K562 (cell line): Measurements from ENCODE around the gene MAGEB10. TPM values are rescaled to one million over a fixed set of nuclear protein-coding genes. Genes with fewer than 3 reads are reported as not detected.

ENCODE experiments used
- ATAC-seq: fragments of 200-7000 bp; cut with Tn5 transposase; 3 replicates; pipeline ENCODE4 v1.9.1; 2020; ENCODE audit warnings: moderate library complexity
- BruUV-seq: library from RNA; stranded (reverse); fragments of 400-500 nt; replicated peaks from 2 replicates; lab custom pipeline; 2021; lab: Mats Ljungman, UMichigan
- CTCF ChIA-PET: fragments of 300-600 bp; formaldehyde crosslinking; extraction: SDS; loops from one replicate; lab custom pipeline; 2021; ENCODE audit warnings: low intra/inter-chr PET ratio; lab: Yijun Ruan, JAX
- POLR2A ChIA-PET: fragments of 300-600, 350-650 bp; sonication (Branson Sonifier 250); formaldehyde crosslinking; extraction: SDS; loops from one replicate; lab custom pipeline; 2021; ENCODE audit warnings: antibody characterized with exemption, inconsistent platforms; lab: Yijun Ruan, JAX
- DNase-seq, 4 experiments: peaks; one replicate each; pipeline versions ENCODE4 v3.0.0 to v3.0.0-alpha.2; 2011 to 2018; ENCODE audit warnings: low spot score in 3 of 4, mixed read lengths in 3 of 4; ENCODE audit errors: extremely low read depth in 1 of 4
- FAIRE-seq: peaks from 2 replicates; lab custom pipeline; 2011; peaks lifted over from hg19 to GRCh38; lab: Jason Lieb, UNC
- H2AFZ ChIP-seq: 2 replicates; pipeline ENCODE4 v1.6.0; 2011; ENCODE audit warnings: low read depth, low read length, control low read depth, inconsistent platforms
- H3K27ac ChIP-seq: fragments of 200-600 bp; 3 replicates; pipeline ENCODE4 v1.8.0; 2011; ENCODE audit warnings: low read depth, mild to moderate bottlenecking, control low read depth, inconsistent platforms, low read length, moderate library complexity, mixed read lengths; ENCODE audit errors: extremely low read depth
- H3K27me3 ChIP-seq, 2 experiments: fragments of 300-600 bp in 1 of 2; 2 replicates in 1 of 2; 3 replicates in 1 of 2; pipeline versions ENCODE4 v1.6.0 to v1.8.0; 2011; ENCODE audit warnings: inconsistent platforms in 2 of 2, low read length in 2 of 2, mild to moderate bottlenecking in 1 of 2, mixed read lengths in 1 of 2, moderate library complexity in 1 of 2; ENCODE audit not compliant: control insufficient read depth in 2 of 2, insufficient read depth in 2 of 2
- H3K36me3 ChIP-seq: fragments of 300-600 bp; 3 replicates; pipeline ENCODE4 v1.8.0; 2011; ENCODE audit warnings: mild to moderate bottlenecking, low read length, inconsistent platforms; ENCODE audit not compliant: control insufficient read depth, insufficient read depth
- H3K4me1 ChIP-seq, 2 experiments: fragments of 200-600 bp in 1 of 2; replicated peaks in 1 of 2; 2 replicates in 1 of 2; 3 replicates in 1 of 2; pipeline versions ENCODE4 v1.5.1 to v1.8.0; 2011; ENCODE audit warnings: inconsistent platforms in 2 of 2, low read length in 2 of 2, mild to moderate bottlenecking in 1 of 2, mixed read lengths in 1 of 2, moderate library complexity in 1 of 2; ENCODE audit not compliant: control insufficient read depth in 2 of 2, insufficient read depth in 2 of 2
- H3K4me2 ChIP-seq: 2 replicates; pipeline ENCODE4 v1.6.1; 2011; ENCODE audit warnings: low read length, control low read depth, inconsistent platforms, mixed read lengths; ENCODE audit not compliant: insufficient read depth
- H3K4me3 ChIP-seq: fragments of 200-600 bp; sonication (generic), shearing (Covaris generic); 2 replicates; pipeline ENCODE4 v1.5.1; 2016; ENCODE audit warnings: control low read depth, inconsistent platforms
- H3K79me2 ChIP-seq: fragments of 200-600 bp; 3 replicates; pipeline ENCODE4 v1.8.0; 2011; ENCODE audit warnings: low read length, inconsistent platforms; ENCODE audit not compliant: control insufficient read depth, insufficient read depth
- H3K9ac ChIP-seq, 2 experiments: 2 replicates each; pipeline versions ENCODE4 v1.6.0 to v1.6.1; 2011; ENCODE audit warnings: low read depth in 2 of 2, low read length in 2 of 2, control low read depth in 1 of 2, inconsistent platforms in 1 of 2, mild to moderate bottlenecking in 1 of 2, mixed read lengths in 1 of 2; ENCODE audit not compliant: insufficient read depth in 1 of 2
- H3K9me1 ChIP-seq: one replicate; pipeline ENCODE4 v1.6.0; 2011; ENCODE audit warnings: inconsistent platforms, mild to moderate bottlenecking, low read length, moderate library complexity; ENCODE audit not compliant: control insufficient read depth, insufficient read depth
- H3K9me3 ChIP-seq: replicated peaks from 2 replicates; pipeline ENCODE4 v1.5.1; 2011; ENCODE audit warnings: low read depth, low read length, inconsistent platforms; ENCODE audit not compliant: control insufficient read depth, insufficient read depth
- H4K20me1 ChIP-seq: replicated peaks from 2 replicates; pipeline ENCODE4 v1.6.1; 2011; ENCODE audit warnings: low read length, inconsistent platforms, mixed read lengths; ENCODE audit not compliant: control insufficient read depth, insufficient read depth
- BRF2 ChIP-seq: IDR thresholded peaks from 3 replicates; pipeline ENCODE4 v1.6.1; 2011; ENCODE audit warnings: borderline replicate concordance, mild to moderate bottlenecking; ENCODE audit not compliant: insufficient read length, insufficient read depth
- EHMT2 ChIP-seq: fragments of 450-650 bp; IDR thresholded peaks from 2 replicates; pipeline ENCODE4 v1.6.1; 2018; ENCODE audit warnings: antibody characterized with exemption
- PHF20 ChIP-seq: fragments of 450-650 bp; IDR thresholded peaks from 2 replicates; pipeline ENCODE4 v1.6.1; 2018; ENCODE audit not compliant: partially characterized antibody
- PHF8 ChIP-seq: fragments of 200-600 bp; sonication (generic); IDR thresholded peaks from 2 replicates; pipeline ENCODE4 v1.6.1; 2012; ENCODE audit warnings: mixed run types, mild to moderate bottlenecking, inconsistent platforms, low read length, moderate library complexity, borderline replicate concordance
- POLR2B ChIP-seq: fragments of 450-650 bp; IDR thresholded peaks from 2 replicates; pipeline ENCODE4 v1.6.1; 2018; ENCODE audit warnings: low read depth; ENCODE audit not compliant: partially characterized antibody
- RBBP5 ChIP-seq: fragments of 200-600 bp; sonication (generic); IDR thresholded peaks from 2 replicates; pipeline ENCODE4 v1.6.1; 2012; ENCODE audit warnings: borderline replicate concordance, mild to moderate bottlenecking, low read length, control low read depth, inconsistent platforms; ENCODE audit not compliant: insufficient read depth, poor library complexity, severe bottlenecking
- RERE ChIP-seq: sonication (generic); formaldehyde crosslinking; IDR thresholded peaks from 2 replicates; pipeline ENCODE4 v1.8.0; 2023; ENCODE audit warnings: missing genetic modification reagents, mild to moderate bottlenecking, borderline replicate concordance
- STAT5B ChIP-seq: fragments of 250-450 bp; sonication (Bioruptor Pico); IDR thresholded peaks from 2 replicates; pipeline ENCODE4 v1.8.0; 2021; ENCODE audit warnings: mild to moderate bottlenecking, inconsistent platforms
- XRCC5 ChIP-seq: fragments of 200-400 bp; formaldehyde crosslinking; IDR thresholded peaks from 2 replicates; pipeline ENCODE4 v1.6.1; 2017; ENCODE audit warnings: low read depth, mild to moderate bottlenecking, low read length
- YBX1 ChIP-seq: fragments of 450-650 bp; IDR thresholded peaks from 2 replicates; pipeline ENCODE4 v1.7.1; 2016; ENCODE audit warnings: mild to moderate bottlenecking
- ZNF184 ChIP-seq: sonication (generic); formaldehyde crosslinking; IDR thresholded peaks from 2 replicates; pipeline ENCODE4 v1.5.0; 2020; ENCODE audit warnings: missing genetic modification reagents
- ZNF354B ChIP-seq: fragments of 250-450 bp; sonication (Bioruptor Pico); IDR thresholded peaks from 2 replicates; pipeline ENCODE4 v1.4.0; 2020
- ZNF384 ChIP-seq: IDR thresholded peaks from 2 replicates; pipeline ENCODE4 v1.6.1; 2012; ENCODE audit warnings: low read depth, low read length, improper control_type of control experiment
- WGBS: fragments of 100-300 bp; shearing (Covaris generic); methylation state at CpG from one replicate; pipeline ENCODE4 v1.1.6; 2016; ENCODE audit warnings: low coverage, mixed read lengths; ENCODE audit not compliant: insufficient coverage; ENCODE audit errors: missing lambda C conversion rate; 5-methylcytosine and 5-hydroxymethylcytosine counted together
- in situ Hi-C: fragments of 300-500 bp; cut with MboI; formaldehyde crosslinking; loops from 4 replicates; pipeline ENCODE4 v1.15.0; 2018; ENCODE audit warnings: inconsistent platforms, mixed read lengths
- intact Hi-C: fragments of 100-400 bp; cut with micrococcal nuclease; formaldehyde crosslinking; loops from 2 replicates; pipeline ENCODE4 v1.14.2; 2022
- polyA plus RNA-seq, 8 experiments: library from polyadenylated mRNA; depleted of rRNA in 4 of 8; stranded (reverse) in 5 of 8; unstranded in 3 of 8; fragments of >200 nt; fragmentation: Nextera tagmentation in 2 of 8; fragmentation: Illumina TruSeq in 1 of 8; extraction: Ambion mirVana in 2 of 8; extraction: Trizol in 1 of 8; gene quantifications; 2 replicates each; pipeline versions ENCODE4 v1.2.1 to v1.2.3, GENCODE V29; 2011 to 2014; ENCODE audit warnings: inconsistent platforms in 1 of 8, missing spikeins in 1 of 8
- total RNA-seq, 7 experiments: library from RNA; depleted of rRNA in 6 of 7; stranded (reverse); fragments of >200 nt in 6 of 7; fragmentation: Illumina TruSeq in 2 of 7; extraction: Trizol in 2 of 7; gene quantifications; 2 replicates each; pipeline versions ENCODE4 v1.2.1 to v1.2.3, GENCODE V29; 2011 to 2021; ENCODE audit warnings: low replicate concordance in 1 of 7
- TF ChIP-seq, protein P1 (sequence below): fragments of 450-650 bp; IDR thresholded peaks from 2 replicates; pipeline ENCODE4 v1.6.1; 2016; ENCODE audit warnings: mild to moderate bottlenecking

MAGEB10 gene
- total and polyA plus RNA-seq, 9 of the 15 experiments (the other 6 are each of a cell fraction or from before 2014, with no cell fraction given), result 0.07 to 0.76 (median 0.42) TPM

DNA sequence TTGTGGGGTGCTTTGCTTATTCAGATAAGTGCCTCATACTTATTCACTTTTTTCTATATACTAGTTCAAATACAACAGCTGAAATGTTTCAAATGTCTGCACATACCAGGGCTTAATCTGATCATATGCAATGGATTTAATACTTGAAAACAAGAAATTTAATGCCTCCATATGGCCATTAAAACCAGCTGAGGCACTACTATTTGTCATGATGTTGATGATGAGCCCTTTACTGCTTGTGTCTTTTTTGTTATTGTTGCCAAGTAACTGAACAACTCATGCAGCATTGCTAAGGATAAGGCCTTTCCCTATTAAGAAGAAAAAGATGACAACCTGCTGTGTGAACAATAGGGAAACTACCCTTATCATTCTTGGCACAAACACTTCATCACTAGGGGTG lies 52.5 kb downstream of the MAGEB10 start (continued):
- TF ChIP-seq, protein P1, sequence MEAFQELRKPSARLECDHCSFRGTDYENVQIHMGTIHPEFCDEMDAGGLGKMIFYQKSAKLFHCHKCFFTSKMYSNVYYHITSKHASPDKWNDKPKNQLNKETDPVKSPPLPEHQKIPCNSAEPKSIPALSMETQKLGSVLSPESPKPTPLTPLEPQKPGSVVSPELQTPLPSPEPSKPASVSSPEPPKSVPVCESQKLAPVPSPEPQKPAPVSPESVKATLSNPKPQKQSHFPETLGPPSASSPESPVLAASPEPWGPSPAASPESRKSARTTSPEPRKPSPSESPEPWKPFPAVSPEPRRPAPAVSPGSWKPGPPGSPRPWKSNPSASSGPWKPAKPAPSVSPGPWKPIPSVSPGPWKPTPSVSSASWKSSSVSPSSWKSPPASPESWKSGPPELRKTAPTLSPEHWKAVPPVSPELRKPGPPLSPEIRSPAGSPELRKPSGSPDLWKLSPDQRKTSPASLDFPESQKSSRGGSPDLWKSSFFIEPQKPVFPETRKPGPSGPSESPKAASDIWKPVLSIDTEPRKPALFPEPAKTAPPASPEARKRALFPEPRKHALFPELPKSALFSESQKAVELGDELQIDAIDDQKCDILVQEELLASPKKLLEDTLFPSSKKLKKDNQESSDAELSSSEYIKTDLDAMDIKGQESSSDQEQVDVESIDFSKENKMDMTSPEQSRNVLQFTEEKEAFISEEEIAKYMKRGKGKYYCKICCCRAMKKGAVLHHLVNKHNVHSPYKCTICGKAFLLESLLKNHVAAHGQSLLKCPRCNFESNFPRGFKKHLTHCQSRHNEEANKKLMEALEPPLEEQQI, result no peak
- no peak for TF ChIP-seq ZNF384
- no peak for TF ChIP-seq RBBP5

- in situ Hi-C loops (no loop called here), intact Hi-C loops (no loop called here)
- no peaks in the 10 kb centered on the region for H3K36me3 ChIP-seq
- ChIA-PET CTCF (no interaction called here), POLR2A (no interaction called here)
- H3K4me3 ChIP-seq, result no peak overlapping the region
- no peak overlapping the region for H3K4me2 ChIP-seq
- no peaks in the 10 kb centered on the region for H3K9me3 ChIP-seq
- no peaks in the 10 kb centered on the region for H3K9me1 ChIP-seq
- H3K27me3 ChIP-seq, result no peaks in the 10 kb centered on the region
- no peak for FAIRE-seq
- H3K27ac ChIP-seq, result no peak overlapping the region
- H2AFZ ChIP-seq, result no peak overlapping the region
- no peaks in the 10 kb centered on the region for H3K4me1 ChIP-seq
- BruUV-seq, result no TSS peak
- no peak for DNase-seq
- H4K20me1 ChIP-seq, result no peaks in the 10 kb centered on the region
- no peak for ATAC-seq
- H3K79me2 ChIP-seq, result no peaks in the 10 kb centered on the region
- WGBS, result 10% methylated on average over 25 of the region's 35 CpGs
- H3K9ac ChIP-seq, result no peak overlapping the region
- no peak for TF ChIP-seq YBX1
- TF ChIP-seq RERE (CRISPR knock-in tag), result no peak
- TF ChIP-seq BRF2, result no peak
- no peak for TF ChIP-seq STAT5B
- no peak for TF ChIP-seq EHMT2
- no peak for TF ChIP-seq PHF20
- no peak for TF ChIP-seq XRCC5
- TF ChIP-seq POLR2B, result no peak
- TF ChIP-seq PHF8, result no peak
- no peak for TF ChIP-seq ZNF354B (CRISPR knock-in tag)
- TF ChIP-seq ZNF184 (CRISPR knock-in tag), result no peak
Observed at GRCh38 chrX:27863809-27864208, 56.0 kb downstream of the MAGEB10 start.
